Measurements from ENCODE around the gene PRKAA2.

PRKAA2 gene

GRCh38 chr1:56655991-56656613 lies 11.0 kb downstream of the PRKAA2 start:
- TF ChIP-seq CTCF (conservative IDR thresholded peaks at IDR 0.05): no peak
- no peak overlapping the region for H3K27ac ChIP-seq

GRCh38 chr1:56658254-56658653 lies 13.1 kb downstream of the PRKAA2 start:
- no peak for TF ChIP-seq CTCF (conservative IDR thresholded peaks at IDR 0.05)
- H3K27ac ChIP-seq: no peak overlapping the region

DNA sequence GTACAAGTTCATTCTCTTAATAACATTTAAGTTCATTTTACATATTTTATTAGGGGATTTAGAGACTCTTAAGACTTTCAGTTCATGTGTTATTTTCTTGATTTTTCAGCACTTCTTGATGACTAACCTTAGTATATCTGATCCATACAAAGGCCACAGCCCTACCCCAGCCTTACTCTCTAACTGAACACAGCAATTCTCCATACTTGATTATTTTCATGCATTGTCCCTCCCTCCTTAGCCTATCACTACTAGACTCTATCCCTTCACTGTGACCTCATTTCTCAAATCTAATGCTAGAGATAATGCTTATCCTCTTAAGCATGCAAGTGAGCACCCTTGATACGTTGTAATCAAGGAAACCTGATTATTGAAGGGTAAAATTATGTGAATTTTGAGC lies 15.2 kb downstream of the PRKAA2 start:
- no peak for TF ChIP-seq CTCF (conservative IDR thresholded peaks at IDR 0.05)
- no peak overlapping the region for H3K27ac ChIP-seq

DNA sequence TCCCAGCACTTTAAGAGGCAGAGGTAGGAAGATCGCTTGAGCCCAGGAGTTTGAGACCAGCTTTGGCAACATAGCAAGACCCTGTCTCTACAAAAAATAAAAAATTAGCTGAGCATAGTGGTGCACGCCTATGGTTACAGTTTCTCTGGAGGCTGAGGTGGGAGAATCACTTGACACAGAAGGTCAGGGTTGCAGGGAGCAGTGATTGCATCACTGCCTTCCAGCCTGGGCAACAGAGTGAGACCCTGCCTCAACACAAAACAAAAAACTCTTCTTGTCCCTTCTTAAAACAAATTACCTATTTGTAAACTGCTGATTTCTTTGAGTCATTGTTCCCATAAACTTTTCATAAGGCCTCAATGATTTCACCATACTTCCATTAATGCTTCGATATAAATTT lies 18.7 kb downstream of the PRKAA2 start:
- no peak overlapping the region for H3K27ac ChIP-seq
- TF ChIP-seq CTCF (conservative IDR thresholded peaks at IDR 0.05): no peak

DNA sequence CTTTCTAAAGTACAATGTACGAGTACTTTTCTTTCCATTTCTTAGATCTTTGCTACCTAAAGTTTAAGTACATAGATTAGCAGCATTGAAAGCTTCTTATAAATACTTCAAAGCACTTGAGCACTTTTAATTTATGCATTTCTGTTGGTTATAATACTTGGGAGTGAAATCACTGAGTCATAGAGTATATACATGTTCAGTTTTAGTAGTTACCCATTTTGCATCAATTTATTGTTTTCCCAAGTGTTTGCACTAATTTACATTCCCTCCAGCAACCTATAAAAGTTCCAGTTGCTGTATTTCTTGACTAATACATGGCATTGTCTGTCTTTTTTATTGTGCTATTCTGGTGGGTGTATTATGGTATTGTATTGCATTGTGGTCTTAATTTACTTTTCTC lies 20.3 kb downstream of the PRKAA2 start:
- TF ChIP-seq CTCF (conservative IDR thresholded peaks at IDR 0.05): no peak
- H3K27ac ChIP-seq: no peak overlapping the region

DNA sequence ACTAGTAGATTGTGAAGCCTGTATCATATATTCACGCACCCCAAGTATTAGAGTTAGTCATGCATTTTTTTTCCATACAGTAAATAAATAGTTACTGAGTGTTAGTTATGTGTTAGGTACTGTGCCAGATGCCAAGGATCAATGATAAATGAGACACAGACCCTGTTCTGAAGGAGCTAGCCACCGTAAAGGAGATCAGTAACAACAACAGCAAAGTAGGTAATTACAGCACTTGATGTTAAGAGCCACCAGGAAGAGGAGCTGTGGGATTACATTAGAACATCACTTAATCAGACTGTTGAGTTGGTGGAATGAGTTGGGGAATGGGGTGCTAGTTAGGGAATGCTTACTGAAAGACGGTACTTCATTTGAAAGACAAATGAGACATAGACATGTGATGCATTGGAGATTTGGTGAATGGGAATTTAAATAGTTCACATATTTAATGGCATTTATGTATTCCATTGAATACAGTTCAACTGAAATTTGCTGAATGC lies 21.0 kb downstream of the PRKAA2 start:
- no peak for TF ChIP-seq CTCF (conservative IDR thresholded peaks at IDR 0.05)
- no peak overlapping the region for H3K27ac ChIP-seq

GRCh38 chr1:56670350-56670749 lies 25.2 kb downstream of the PRKAA2 start:
- no peak for TF ChIP-seq CTCF (conservative IDR thresholded peaks at IDR 0.05)
- no peak overlapping the region for H3K27ac ChIP-seq
